Measurements from ENCODE around the gene NDUFS7. TPM values are rescaled to one million over a fixed set of nuclear protein-coding genes. Genes with fewer than 3 reads are reported as not detected.
"Not testable (repeated sequence)": the region's sequence is repeated elsewhere in the genome, so short reads cannot be mapped to it uniquely, and the experiment has no call there.

NDUFS7 gene
- polyA plus RNA-seq, 12 donors = 44.5 to 91.2 (median 61.1) TPM; not detected in 1

DNA sequence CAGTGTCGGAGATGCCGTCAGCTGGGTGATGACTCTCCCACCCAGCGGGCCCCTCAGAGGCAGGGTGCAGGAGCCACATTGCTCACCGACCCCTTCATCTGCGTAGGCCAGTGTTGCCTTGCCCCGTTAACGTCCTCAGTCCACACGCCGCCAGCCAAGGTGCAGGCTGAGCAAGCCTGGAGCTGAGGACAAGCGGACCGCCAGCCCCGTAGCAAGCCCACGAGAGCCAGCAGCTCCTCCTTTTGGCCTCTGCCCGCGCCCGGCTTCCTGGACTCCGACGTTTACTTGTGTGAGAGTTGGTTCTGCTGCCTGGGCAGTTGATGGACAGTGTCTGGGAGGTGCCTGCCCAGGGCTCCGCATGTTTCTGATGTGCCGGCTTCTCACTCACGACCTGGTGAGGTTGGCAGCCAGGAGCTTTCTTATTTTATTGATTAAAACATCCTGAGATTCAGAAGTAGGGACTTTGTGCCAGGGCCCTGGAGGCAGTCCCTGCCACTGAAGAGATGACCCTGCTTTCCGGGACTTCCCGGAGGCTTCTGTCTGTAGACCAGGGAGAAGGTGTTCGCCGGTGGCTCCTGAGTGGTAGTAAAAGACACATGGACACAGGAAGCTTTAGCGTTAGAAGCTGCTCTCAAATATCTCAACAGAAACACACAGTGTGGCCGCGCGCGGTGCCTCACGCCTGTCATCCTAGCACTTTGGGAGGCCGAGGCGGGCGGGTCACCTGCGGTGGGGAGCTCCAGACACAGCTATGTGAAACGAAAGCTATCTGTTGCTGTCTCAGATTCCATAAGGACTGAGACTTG is 29.5 kb downstream of the NDUFS7 start:
- DNase-seq = no peak

DNA sequence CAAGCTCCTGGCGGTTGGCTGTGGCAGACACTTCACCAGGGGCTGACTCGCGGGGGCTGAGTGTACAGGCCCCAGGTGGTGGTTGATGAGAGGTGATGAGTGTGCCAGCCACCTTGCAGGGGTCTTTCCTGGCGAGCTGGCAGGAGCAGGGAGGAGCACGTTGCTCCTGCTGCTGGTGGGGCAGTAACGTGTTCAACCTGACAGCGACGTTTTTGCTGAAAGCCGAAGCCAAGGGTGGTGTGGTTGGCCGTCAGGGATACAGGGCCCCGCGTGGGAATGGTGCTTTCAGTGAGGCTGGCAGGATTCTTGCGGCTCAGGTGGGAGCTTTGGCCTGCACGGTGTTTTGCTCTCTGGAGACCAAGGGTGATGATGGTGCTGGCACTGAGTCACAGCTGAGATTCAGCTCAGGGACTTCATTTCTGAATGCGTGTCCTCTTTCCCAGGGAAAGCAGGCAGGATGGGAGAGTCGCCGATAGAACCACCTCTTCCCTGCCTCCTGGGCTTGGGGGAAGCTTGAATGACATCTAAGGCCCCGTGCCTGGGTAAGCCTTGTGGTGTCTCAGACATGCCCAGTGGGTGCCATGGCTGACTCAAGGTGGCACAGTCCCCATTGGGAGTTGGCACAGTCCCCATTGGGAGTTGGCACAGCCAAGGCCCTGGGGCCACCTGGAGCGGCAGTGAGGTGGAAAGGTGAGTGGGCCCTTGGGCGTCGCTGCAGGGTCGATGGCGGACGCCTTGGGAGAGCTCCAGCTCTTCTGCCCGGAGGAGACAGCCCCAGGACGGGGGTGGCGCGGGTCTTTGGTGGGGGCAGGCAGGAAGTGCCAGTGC is 32.5 kb downstream of the NDUFS7 start:
- DNase-seq = no peak

DNA sequence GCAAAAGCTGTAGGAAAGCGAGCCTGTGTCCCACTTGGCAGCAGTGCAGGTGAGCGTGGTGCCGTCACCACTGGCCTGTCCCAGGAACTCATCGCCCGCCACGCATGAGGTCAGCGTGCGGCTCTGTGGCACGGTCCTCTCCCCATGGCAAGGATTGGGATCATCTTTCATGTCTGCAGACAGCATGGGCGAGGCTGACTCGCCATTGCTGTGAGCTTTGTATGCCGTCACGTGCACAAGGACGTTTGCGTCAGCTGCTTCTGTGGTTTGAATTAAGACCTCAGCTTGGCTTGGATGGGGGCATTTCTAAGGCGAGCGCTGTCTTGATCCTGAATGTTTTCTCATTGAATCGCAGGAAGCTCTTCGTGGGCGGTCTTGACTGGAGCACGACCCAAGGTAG is 33.4 kb downstream of the NDUFS7 start:
- no peak for DNase-seq

DNA sequence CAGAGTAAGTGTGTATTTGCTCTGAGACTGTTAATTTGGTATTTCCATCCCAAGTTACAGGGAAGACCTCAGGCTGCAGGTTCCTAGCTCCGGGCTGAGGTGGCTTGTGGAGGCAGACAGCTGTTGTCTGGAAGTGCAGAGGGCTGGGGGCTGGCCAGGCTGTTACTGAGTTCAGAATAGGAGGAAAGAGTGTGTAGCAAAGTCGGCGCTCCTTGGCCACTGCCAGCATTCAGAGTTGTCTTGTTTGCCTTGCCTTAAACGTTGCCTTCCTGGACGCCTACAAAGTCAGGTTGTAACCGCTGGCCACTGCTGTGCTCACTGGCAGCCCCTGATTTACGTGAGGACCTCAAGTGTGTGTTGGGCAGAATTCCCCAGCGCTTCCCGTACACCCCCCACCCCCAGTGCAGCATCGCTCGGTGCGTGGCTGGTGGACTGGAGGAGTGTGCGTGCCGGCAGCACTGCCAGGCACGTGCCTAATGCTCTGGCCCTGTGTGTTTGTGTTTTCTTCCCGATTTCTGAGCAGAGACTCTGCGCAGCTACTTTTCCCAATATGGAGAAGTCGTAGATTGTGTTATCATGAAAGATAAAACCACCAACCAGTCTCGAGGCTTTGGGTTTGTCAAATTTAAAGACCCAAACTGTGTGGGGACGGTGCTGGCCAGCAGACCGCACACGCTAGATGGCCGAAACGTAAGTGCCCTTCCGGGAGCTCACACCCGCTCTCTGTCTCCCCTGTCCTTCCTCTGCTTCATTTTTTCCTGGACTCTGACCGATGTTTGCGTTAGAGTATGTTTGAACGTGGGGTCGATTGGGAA is 34.2 kb downstream of the NDUFS7 start:
- DNase-seq = no peak

DNA sequence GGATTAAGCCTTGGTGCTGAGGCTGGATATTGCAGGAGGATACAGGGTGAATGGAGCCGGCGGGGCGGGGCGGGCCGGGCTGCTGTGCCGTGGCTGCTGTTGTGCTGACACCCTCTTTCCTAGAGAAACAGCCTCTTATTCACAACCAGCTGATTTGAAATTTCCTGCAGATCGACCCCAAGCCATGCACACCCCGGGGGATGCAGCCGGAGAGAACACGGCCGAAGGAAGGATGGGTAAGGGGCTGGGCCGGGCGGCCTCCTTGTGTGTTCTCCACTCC is 34.7 kb downstream of the NDUFS7 start:
- no peak for DNase-seq

GRCh38 chr19:1418951-1419738 is 35.4 kb downstream of the NDUFS7 start:
- no peak for DNase-seq

- not testable (repeated sequence) for DNase-seq
Observed at GRCh38 chr19:1420085-1420484, 36.4 kb downstream of the NDUFS7 start.

DNA sequence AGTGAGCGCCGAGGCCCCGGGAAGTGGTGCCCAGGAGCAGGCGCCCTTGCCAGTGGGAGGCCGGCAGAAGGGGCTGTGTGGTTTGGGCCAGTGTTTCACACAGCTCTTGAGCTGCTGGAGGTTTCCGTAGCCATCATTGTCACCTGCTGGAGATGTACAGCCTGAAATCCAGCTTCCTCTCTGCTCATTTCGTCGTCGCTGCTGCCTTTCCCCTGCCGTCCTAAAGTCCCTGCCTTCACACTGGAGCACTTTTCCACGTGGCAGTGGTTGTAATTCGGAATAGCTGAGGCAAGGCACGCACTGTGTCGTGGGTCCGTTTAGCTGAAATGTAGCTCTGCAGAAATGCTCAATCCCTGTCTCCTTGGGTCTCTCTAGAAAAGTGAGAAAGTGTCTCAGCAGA is 36.9 kb downstream of the NDUFS7 start:
- DNase-seq = no peak

- DNase-seq = no peak
Observed at GRCh38 chr19:1421218-1421957, 37.7 kb downstream of the NDUFS7 start.

DNA sequence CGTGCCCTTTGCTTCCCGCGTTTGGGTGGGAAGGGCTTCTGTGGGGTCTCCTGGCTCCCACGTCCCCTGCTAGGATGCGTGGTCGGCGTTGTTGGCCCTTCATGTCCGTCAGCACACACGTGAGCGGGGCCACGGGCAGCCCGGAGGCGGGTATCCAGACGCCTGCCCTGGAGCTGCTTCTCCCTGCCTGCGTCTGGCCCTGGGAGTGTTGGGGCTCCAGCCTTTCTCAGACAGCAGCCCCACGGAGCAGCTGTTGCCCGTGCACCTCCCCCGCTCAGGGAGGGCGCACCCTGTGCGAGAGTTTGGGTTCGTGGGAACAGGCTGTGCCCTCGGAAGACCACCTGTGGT is 38.2 kb downstream of the NDUFS7 start:
- no peak for DNase-seq

DNA sequence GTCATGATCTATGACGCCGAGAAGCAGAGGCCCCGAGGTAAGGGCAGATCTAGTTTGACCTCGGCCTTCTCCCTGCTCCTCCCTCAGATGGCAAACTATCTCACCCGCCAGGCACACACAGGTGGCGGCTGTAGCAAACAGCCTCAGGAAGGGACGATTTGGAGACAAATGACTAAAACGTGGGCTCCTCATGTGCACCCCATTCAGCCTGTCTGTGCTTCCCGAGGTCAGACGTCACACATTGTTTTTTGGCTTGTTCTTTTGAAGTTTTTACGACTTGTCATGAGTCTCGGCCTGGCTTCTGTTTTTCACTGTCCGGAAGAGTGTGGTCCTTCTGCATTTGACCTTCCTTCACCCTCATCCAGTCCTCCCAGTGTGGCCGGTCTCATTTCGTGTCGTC is 38.7 kb downstream of the NDUFS7 start:
- DNase-seq = no peak

- DNase-seq = no peak
Observed at GRCh38 chr19:1422943-1423342, 39.2 kb downstream of the NDUFS7 start.

DNA sequence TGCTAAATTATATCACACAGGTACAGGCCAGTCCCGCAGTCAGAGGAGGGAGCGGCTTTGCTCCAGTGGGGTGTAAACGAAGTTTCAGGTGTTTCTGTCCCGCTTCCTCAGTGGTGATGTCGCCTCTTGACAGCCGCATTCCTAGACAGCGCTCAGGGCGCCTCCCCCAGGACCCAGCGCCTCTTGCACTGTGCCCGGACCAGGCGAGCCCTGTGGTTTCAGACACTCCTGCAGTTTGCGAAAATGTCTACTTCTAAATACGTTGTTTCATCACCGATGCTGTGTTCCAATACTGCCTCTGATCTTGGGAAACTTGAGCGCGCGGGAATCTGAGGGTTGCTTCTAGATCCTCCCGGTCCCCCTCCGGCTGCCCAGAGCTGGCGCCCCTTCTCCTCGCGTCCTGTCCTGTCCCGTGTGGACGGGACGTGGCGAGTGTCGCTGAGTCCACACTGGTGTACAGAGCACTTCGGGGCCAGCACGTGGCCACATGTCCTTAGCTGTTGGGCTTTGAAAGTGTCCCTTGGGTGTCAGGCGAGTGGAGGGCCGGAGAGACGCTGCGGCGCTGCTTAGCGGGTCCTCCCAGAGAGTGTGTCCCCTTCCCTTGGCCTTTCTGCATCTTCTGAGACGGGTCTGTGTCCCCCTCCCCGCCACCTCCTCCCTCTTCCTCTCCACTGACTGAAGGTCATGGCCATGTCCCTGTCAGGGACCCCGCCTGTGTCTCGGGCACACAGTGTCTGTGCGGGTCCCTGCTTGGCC is 39.9 kb downstream of the NDUFS7 start:
- DNase-seq = no peak

GRCh38 chr19:1424192-1424955 is 40.7 kb downstream of the NDUFS7 start:
- DNase-seq = no peak

- no peak for DNase-seq
Observed at GRCh38 chr19:1425102-1425837, 41.6 kb downstream of the NDUFS7 start.

DNA sequence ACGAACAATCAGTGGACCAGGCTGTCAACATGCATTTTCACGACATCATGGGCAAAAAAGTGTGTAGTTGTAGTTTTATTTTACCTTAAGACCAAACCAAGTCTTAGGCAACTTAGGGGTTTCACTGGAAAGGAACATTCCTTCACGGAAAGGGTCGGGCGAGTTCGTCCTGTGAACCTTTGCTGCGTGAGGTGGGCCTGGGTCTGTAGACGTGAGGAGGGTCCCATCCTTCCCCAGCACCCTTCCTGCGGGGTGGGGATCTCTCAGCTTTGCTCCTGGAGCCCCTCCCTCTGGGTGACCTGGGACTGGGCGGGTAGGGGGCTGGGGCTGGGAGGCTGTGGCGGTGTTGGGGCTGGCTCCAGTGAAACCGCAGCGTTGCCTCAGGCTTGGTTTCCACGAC is 42.2 kb downstream of the NDUFS7 start:
- DNase-seq = no peak

DNA sequence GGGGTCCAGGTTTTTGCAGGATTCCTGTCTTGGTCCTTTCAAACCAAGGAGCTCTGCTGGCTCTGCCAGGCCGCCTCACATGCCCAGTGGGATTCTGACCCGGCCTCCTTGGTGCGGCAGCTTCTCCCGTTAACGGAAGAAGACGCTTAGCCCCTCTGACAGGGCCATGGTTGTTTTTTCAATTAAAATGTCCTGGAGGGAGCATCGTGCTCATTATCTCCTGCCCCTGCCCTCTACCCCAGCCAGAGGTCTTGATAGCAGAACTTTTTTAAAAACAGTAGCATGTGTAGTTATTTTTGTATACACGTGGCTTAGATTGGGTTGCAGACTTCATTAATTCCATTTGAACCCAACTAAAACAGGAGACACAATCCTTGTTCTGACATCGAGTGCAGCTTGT is 43.0 kb downstream of the NDUFS7 start:
- DNase-seq = no peak

GRCh38 chr19:1427221-1427920 is 43.7 kb downstream of the NDUFS7 start:
- DNase-seq = no peak

All from muscle of arm (tissue), 12 donors.